ENCODE data around the gene LTB. TPM values are rescaled to one million over a fixed set of nuclear protein-coding genes. Genes with fewer than 3 reads are reported as not detected.

The LTB gene
- total and polyA plus RNA-seq, 4 donors: 0.35 to 1.9 (median 0.52) TPM

DNA sequence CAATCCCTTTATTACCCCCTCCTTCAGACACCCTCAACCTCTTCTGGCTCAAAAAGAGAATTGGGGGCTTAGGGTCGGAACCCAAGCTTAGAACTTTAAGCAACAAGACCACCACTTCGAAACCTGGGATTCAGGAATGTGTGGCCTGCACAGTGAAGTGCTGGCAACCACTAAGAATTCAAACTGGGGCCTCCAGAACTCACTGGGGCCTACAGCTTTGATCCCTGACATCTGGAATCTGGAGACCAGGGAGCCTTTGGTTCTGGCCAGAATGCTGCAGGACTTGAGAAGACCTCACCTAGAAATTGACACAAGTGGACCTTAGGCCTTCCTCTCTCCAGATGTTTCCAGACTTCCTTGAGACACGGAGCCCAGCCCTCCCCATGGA, 4.7 kb downstream of the LTB start:
- DNase-seq (ENCODE audit: low read depth in 4 of 6, low spot score in 6 of 6): no peak
- peaks cover 22% of the 10 kb centered on the region for H3K4me1 ChIP-seq (ENCODE audit: control insufficient read depth, insufficient read depth, low read length)
- no peaks in the 10 kb centered on the region for H3K36me3 ChIP-seq (ENCODE audit: control insufficient read depth, insufficient read depth, low read length)
- H3K27me3 ChIP-seq (ENCODE audit: control insufficient read depth, insufficient read depth, low read length): peaks cover 2% of the 10 kb centered on the region
- no peak overlapping the region for H3K4me3 ChIP-seq (ENCODE audit: low read depth, low read length)
- H3K27ac ChIP-seq (ENCODE audit: low read depth, low read length): no peak overlapping the region
- WGBS (ENCODE audit: insufficient coverage): 92% methylated on average over 2 of the region's 3 CpGs
- no peaks in the 10 kb centered on the region for H3K9me3 ChIP-seq (ENCODE audit: control insufficient read depth, insufficient read depth, low read length)

DNA sequence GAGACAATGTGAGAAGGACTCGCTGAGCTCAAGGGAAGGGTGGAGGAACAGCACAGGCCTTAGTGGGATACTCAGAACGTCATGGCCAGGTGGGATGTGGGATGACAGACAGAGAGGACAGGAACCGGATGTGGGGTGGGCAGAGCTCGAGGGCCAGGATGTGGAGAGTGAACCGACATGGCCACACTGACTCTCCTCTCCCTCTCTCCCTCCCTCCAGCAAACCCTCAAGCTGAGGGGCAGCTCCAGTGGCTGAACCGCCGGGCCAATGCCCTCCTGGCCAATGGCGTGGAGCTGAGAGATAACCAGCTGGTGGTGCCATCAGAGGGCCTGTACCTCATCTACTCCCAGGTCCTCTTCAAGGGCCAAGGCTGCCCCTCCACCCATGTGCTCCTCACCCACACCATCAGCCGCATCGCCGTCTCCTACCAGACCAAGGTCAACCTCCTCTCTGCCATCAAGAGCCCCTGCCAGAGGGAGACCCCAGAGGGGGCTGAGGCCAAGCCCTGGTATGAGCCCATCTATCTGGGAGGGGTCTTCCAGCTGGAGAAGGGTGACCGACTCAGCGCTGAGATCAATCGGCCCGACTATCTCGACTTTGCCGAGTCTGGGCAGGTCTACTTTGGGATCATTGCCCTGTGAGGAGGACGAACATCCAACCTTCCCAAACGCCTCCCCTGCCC, 5.2 kb downstream of the LTB start:
- H3K4me3 ChIP-seq (ENCODE audit: low read depth, low read length): no peak overlapping the region
- no peaks in the 10 kb centered on the region for H3K36me3 ChIP-seq (ENCODE audit: control insufficient read depth, insufficient read depth, low read length)
- 89% methylated on average over 14 of the region's 19 CpGs for WGBS (ENCODE audit: insufficient coverage)

DNA sequence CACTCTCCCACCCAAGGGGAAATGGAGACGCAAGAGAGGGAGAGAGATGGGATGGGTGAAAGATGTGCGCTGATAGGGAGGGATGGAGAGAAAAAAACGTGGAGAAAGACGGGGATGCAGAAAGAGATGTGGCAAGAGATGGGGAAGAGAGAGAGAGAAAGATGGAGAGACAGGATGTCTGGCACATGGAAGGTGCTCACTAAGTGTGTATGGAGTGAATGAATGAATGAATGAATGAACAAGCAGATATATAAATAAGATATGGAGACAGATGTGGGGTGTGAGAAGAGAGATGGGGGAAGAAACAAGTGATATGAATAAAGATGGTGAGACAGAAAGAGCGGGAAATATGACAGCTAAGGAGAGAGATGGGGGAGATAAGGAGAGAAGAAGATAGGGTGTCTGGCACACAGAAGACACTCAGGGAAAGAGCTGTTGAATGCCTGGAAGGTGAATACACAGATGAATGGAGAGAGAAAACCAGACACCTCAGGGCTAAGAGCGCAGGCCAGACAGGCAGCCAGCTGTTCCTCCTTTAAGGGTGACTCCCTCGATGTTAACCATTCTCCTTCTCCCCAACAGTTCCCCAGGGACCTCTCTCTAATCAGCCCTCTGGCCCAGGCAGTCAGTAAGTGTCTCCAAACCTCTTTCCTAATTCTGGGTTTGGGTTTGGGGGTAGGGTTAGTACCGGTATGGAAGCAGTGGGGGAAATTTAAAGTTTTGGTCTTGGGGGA, 6.1 kb downstream of the LTB start:
- no peaks in the 10 kb centered on the region for H3K36me3 ChIP-seq (ENCODE audit: control insufficient read depth, insufficient read depth, low read length)
- peaks cover 9% of the 10 kb centered on the region for H3K4me1 ChIP-seq (ENCODE audit: control insufficient read depth, insufficient read depth, low read length)
- H3K27me3 ChIP-seq (ENCODE audit: control insufficient read depth, insufficient read depth, low read length): peaks cover 2% of the 10 kb centered on the region
- WGBS (ENCODE audit: insufficient coverage): 74% methylated on average over 5 of the region's 8 CpGs
- no peak for DNase-seq (ENCODE audit: low read depth in 4 of 6, low spot score in 6 of 6)
- no peaks in the 10 kb centered on the region for H3K9me3 ChIP-seq (ENCODE audit: control insufficient read depth, insufficient read depth, low read length)
- H3K4me3 ChIP-seq (ENCODE audit: low read depth, low read length): no peak overlapping the region
- H3K27ac ChIP-seq (ENCODE audit: low read depth, low read length): no peak overlapping the region

More for the DNA sequence above, 5.2 kb downstream of the LTB start:
- Histone ChIP-seq H3K27ac (ENCODE audit: low read depth, low read length) (no peak overlapping the region), H3K27me3 (ENCODE audit: control insufficient read depth, insufficient read depth, low read length) (peaks cover 2% of the 10 kb centered on the region), H3K4me1 (ENCODE audit: control insufficient read depth, insufficient read depth, low read length) (peaks cover 18% of the 10 kb centered on the region), H3K9me3 (ENCODE audit: control insufficient read depth, insufficient read depth, low read length) (no peaks in the 10 kb centered on the region)
- no peak for DNase-seq (ENCODE audit: low read depth in 4 of 6, low spot score in 6 of 6)

GRCh38 chr6:31575335-31575901, 6.8 kb downstream of the LTB start, which contains the start of gene TNF:
Gene TNF (plus strand): TSS chr6:31575565. CDS start chr6:31575742, 177 bp downstream.
- Histone ChIP-seq H3K4me1 (ENCODE audit: control insufficient read depth, insufficient read depth, low read length) (peaks cover 4% of the 10 kb centered on the region), H3K27me3 (ENCODE audit: control insufficient read depth, insufficient read depth, low read length) (no peaks in the 10 kb centered on the region), H3K27ac (ENCODE audit: low read depth, low read length) (no peak within 1 kb of the TSS), H3K4me3 (ENCODE audit: low read depth, low read length) (no peak within 1 kb of the TSS), H3K36me3 (ENCODE audit: control insufficient read depth, insufficient read depth, low read length) (no peaks in the 10 kb centered on the region), H3K9me3 (ENCODE audit: control insufficient read depth, insufficient read depth, low read length) (no peaks in the 10 kb centered on the region)
- WGBS (ENCODE audit: insufficient coverage): 66% methylated on average over 15 of the region's 19 CpGs
- no peak for DNase-seq (ENCODE audit: low read depth in 4 of 6, low spot score in 6 of 6)

- no peaks in the 10 kb centered on the region for H3K36me3 ChIP-seq (ENCODE audit: control insufficient read depth, insufficient read depth, low read length)
- H3K9me3 ChIP-seq (ENCODE audit: control insufficient read depth, insufficient read depth, low read length): no peaks in the 10 kb centered on the region
- DNase-seq (ENCODE audit: low read depth in 4 of 6, low spot score in 6 of 6): no peak
- H3K27me3 ChIP-seq (ENCODE audit: control insufficient read depth, insufficient read depth, low read length): no peaks in the 10 kb centered on the region
- WGBS (ENCODE audit: insufficient coverage): 77% methylated on average over 14 of the region's 14 CpGs
- no peak overlapping the region for H3K27ac ChIP-seq (ENCODE audit: low read depth, low read length)
- no peaks in the 10 kb centered on the region for H3K4me1 ChIP-seq (ENCODE audit: control insufficient read depth, insufficient read depth, low read length)
- H3K4me3 ChIP-seq (ENCODE audit: low read depth, low read length): no peak overlapping the region
These were observed 7.8 kb downstream of the LTB start for GRCh38 chr6:31574106-31575061.

DNA sequence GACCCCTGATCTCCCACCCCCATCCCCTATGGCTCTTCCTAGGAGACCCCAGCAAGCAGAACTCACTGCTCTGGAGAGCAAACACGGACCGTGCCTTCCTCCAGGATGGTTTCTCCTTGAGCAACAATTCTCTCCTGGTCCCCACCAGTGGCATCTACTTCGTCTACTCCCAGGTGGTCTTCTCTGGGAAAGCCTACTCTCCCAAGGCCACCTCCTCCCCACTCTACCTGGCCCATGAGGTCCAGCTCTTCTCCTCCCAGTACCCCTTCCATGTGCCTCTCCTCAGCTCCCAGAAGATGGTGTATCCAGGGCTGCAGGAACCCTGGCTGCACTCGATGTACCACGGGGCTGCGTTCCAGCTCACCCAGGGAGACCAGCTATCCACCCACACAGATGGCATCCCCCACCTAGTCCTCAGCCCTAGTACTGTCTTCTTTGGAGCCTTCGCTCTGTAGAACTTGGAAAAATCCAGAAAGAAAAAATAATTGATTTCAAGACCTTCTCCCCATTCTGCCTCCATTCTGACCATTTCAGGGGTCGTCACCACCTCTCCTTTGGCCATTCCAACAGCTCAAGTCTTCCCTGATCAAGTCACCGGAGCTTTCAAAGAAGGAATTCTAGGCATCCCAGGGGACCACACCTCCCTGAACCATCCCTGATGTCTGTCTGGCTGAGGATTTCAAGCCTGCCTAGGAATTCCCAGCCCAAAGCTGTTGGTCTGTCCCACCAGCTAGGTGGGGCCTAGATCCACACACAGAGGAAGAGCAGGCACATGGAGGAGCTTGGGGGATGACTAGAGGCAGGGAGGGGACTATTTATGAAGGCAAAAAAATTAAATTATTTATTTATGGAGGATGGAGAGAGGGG, 8.8 kb downstream of the LTB start:
- no peak for DNase-seq (ENCODE audit: low read depth in 4 of 6, low spot score in 6 of 6)
- Histone ChIP-seq H3K4me1 (ENCODE audit: control insufficient read depth, insufficient read depth, low read length) (no peaks in the 10 kb centered on the region), H3K27me3 (ENCODE audit: control insufficient read depth, insufficient read depth, low read length) (no peaks in the 10 kb centered on the region), H3K9me3 (ENCODE audit: control insufficient read depth, insufficient read depth, low read length) (no peaks in the 10 kb centered on the region), H3K27ac (ENCODE audit: low read depth, low read length) (no peak overlapping the region), H3K4me3 (ENCODE audit: low read depth, low read length) (no peak overlapping the region), H3K36me3 (ENCODE audit: control insufficient read depth, insufficient read depth, low read length) (no peaks in the 10 kb centered on the region)
- 86% methylated on average over 9 of the region's 9 CpGs for WGBS (ENCODE audit: insufficient coverage)

GRCh38 chr6:31572041-31572911, 9.9 kb downstream of the LTB start, which contains the start of gene LTA:
Gene LTA (plus strand): TSS chr6:31572289. CDS start chr6:31572743, 454 bp downstream.
- no peak within 1 kb of the TSS for H3K4me3 ChIP-seq (ENCODE audit: low read depth, low read length)
- H3K4me1 ChIP-seq (ENCODE audit: control insufficient read depth, insufficient read depth, low read length): no peaks in the 10 kb centered on the region
- WGBS (ENCODE audit: insufficient coverage): 80% methylated on average over 26 of the region's 27 CpGs
- no peak for DNase-seq (ENCODE audit: low read depth in 4 of 6, low spot score in 6 of 6)
- H3K27me3 ChIP-seq (ENCODE audit: control insufficient read depth, insufficient read depth, low read length): no peaks in the 10 kb centered on the region
- no peaks in the 10 kb centered on the region for H3K9me3 ChIP-seq (ENCODE audit: control insufficient read depth, insufficient read depth, low read length)
- no peaks in the 10 kb centered on the region for H3K36me3 ChIP-seq (ENCODE audit: control insufficient read depth, insufficient read depth, low read length)
- no peak within 1 kb of the TSS for H3K27ac ChIP-seq (ENCODE audit: low read depth, low read length)

DNA sequence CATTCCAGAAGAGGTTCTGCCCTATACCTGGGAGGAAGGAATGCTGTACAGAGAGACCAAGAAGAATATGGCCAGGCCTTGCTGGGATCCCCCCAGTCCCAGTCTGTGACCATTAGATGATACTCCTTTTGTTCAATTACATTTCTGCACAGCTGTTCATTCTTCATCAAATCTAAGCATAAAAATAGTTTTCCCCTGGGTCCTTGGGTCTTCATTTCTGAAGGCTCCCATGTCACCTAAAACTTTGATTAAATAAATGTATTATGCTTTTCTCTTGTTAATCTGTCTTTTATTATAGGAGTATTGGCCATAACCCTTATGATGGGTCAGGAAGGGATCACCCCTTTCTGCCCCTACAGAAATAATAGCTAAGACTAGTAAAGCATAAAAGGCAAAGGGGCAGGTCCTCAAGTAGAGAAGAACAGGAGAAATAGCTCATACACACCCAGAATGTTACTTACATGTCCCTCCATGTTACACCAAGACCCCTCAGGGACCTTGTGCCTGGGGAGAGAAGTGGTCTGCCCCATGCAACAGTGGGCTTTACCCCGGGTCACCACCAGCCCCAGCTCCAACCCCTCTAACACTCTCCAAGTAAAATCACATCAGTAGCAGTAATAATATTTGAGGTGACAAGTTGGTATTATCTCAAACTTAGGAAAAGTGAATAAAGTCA, 12.2 kb downstream of the LTB start:
- H3K27me3 ChIP-seq (ENCODE audit: control insufficient read depth, insufficient read depth, low read length): no peaks in the 10 kb centered on the region
- no peak overlapping the region for H3K4me3 ChIP-seq (ENCODE audit: low read depth, low read length)
- no peaks in the 10 kb centered on the region for H3K9me3 ChIP-seq (ENCODE audit: control insufficient read depth, insufficient read depth, low read length)
- WGBS (ENCODE audit: insufficient coverage): no CpG with 5 or more reads among the region's 1 CpG
- H3K27ac ChIP-seq (ENCODE audit: low read depth, low read length): no peak overlapping the region
- no peaks in the 10 kb centered on the region for H3K4me1 ChIP-seq (ENCODE audit: control insufficient read depth, insufficient read depth, low read length)
- H3K36me3 ChIP-seq (ENCODE audit: control insufficient read depth, insufficient read depth, low read length): no peaks in the 10 kb centered on the region
- no peak for DNase-seq (ENCODE audit: low read depth in 4 of 6, low spot score in 6 of 6)

Data from spinal cord (tissue), 10 donors.